ENCODE results near the gene BCAN.

GRCh38 chr1:156600733-156601121 is 41.2 kb upstream of the BCAN start:
- no peak for TF ChIP-seq CTCF (IDR thresholded peaks at IDR 0.05; ENCODE audit: control extremely low read depth in 1 of 3, insufficient read depth in 1 of 3, low read depth in 1 of 3, low read length in 3 of 3)
- no peak for TF ChIP-seq POLR2AphosphoS5 (IDR thresholded peaks at IDR 0.05; ENCODE audit: low read depth, low read length)
- TF ChIP-seq ZNF274 (IDR thresholded peaks at IDR 0.05; ENCODE audit: borderline replicate concordance, extremely low read depth, low read length), result no peak
- TF ChIP-seq ATF3 (IDR thresholded peaks at IDR 0.05; ENCODE audit: insufficient read depth, low read depth, low read length), result no peak
- no peak for TF ChIP-seq POLR2A (IDR thresholded peaks at IDR 0.05; ENCODE audit: control extremely low read depth in 1 of 2, low read depth in 2 of 2, low read length in 2 of 2)
- no peak for TF ChIP-seq MAX (IDR thresholded peaks at IDR 0.05)
- TF ChIP-seq USF2 (IDR thresholded peaks at IDR 0.05; ENCODE audit: low read length), result no peak
- no peak for TF ChIP-seq CBX5 (IDR thresholded peaks at IDR 0.05; ENCODE audit: low read depth, low read length)
- no peak for TF ChIP-seq YY1 (IDR thresholded peaks at IDR 0.05; ENCODE audit: low read depth, low read length)
- TF ChIP-seq HDAC2 (IDR thresholded peaks at IDR 0.05; ENCODE audit: borderline replicate concordance in 1 of 2, low read depth in 2 of 2, low read length in 2 of 2), result no peak

Data from H1 (cell line).